Lower lobe of right lung (tissue), 2 donors: Measurements from ENCODE around the gene SRM. TPM values are rescaled to one million over a fixed set of nuclear protein-coding genes. Genes with fewer than 3 reads are reported as not detected.
"Not testable (repeated sequence)": the region's sequence is repeated elsewhere in the genome, so short reads cannot be mapped to it uniquely, and the experiment has no call there.

Experiments
- ATAC-seq, 2 donors: fragments of 200-7000 bp; cut with Tn5 transposase; one replicate each; pipeline ENCODE4 v1.9.1; 2020 to 2022; ENCODE audit warnings: mild to moderate bottlenecking in 2 of 2, moderate library complexity in 2 of 2
- DNase-seq: peaks from one replicate; pipeline ENCODE4 v3.0.0-alpha.2; 2020
- H3K27ac ChIP-seq: fragments of 200-600 bp; one replicate; pipeline ENCODE4 v1.8.0; 2022
- H3K27me3 ChIP-seq: fragments of 200-600 bp; one replicate; pipeline ENCODE4 v1.8.0; 2022; ENCODE audit warnings: low read depth
- H3K36me3 ChIP-seq: fragments of 200-600 bp; one replicate; pipeline ENCODE4 v1.8.0; 2022; ENCODE audit warnings: mild to moderate bottlenecking
- H3K4me1 ChIP-seq: fragments of 200-600 bp; one replicate; pipeline ENCODE4 v1.8.0; 2022
- H3K4me3 ChIP-seq: fragments of 200-600 bp; one replicate; pipeline ENCODE4 v1.8.0; 2022; ENCODE audit warnings: mild to moderate bottlenecking
- H3K9me3 ChIP-seq: fragments of 200-600 bp; one replicate; pipeline ENCODE4 v1.8.0; 2022
- intact Hi-C: fragments of 100-400 bp; cut with DNase I; formaldehyde crosslinking; loops from one replicate; pipeline ENCODE4 v1.11.0; 2022
- total RNA-seq: library from RNA; stranded (reverse); fragmentation: NEBNext Ultra II Directional; extraction: Animal tissue kit (Norgen Biotek cat#: 25700); gene quantifications from one replicate; pipeline ENCODE4 v1.2.1, GENCODE V29; 2021
- TF ChIP-seq, protein P1 (sequence below): fragments of 200-600 bp; IDR thresholded peaks from one replicate; pipeline ENCODE4 v1.8.0; 2022; ENCODE audit warnings: antibody characterized with exemption, mild to moderate bottlenecking
- donor health status: DM: no; HTN: yes; CAD: no; lungs with severe emphysema.

SRM gene
- total RNA-seq, 1 donor from 2014 or later = 38.7 TPM

DNA sequence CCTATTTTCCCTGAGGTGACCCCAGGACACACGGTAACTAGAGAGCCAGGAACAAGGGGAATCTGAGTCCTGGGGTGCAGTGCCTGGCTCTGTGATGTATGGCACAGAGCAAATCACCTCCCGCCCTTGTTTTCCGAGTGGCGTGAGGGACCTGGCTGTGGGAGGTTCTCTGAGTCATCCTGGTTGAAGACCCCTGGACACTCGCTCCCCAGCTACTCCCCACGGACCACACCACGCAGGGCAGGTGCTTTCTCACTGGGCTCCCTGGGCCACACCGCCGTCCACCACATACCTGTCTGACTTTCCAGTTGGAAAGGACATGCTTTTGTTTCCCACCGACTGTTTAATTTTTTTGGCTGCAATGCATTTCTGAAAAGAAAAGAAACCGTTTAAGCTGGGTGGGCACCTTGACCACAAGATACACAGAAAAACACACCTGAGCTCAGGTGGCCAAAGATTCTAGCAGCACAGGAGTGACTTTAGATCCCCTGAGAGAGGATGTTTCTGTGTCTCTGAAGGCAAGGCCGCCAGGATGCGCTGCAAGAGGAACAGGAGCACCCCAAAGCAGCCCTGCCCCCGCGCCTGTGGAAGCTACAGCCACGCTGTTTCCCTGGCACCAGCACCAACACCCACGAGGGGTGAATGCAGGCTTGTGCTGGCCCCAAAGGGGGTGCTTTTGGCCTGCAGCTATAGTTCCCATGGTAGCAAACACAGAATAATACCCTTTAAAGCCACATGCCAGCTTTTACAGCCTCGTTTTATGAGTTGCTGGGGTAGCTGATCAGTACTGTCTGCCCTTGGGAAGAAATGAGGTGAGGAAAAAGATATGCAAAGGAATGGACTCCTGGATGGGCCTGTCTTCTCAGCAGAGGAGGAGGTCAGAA, 8.1 kb upstream of the SRM start:
- intact Hi-C loops = no loop called here
- ATAC-seq (no peak), DNase-seq (peak; percentile 43)
- no peaks in the 10 kb centered on the region for H3K27me3 ChIP-seq
- no peaks in the 10 kb centered on the region for H3K9me3 ChIP-seq
- TF ChIP-seq, protein P1, sequence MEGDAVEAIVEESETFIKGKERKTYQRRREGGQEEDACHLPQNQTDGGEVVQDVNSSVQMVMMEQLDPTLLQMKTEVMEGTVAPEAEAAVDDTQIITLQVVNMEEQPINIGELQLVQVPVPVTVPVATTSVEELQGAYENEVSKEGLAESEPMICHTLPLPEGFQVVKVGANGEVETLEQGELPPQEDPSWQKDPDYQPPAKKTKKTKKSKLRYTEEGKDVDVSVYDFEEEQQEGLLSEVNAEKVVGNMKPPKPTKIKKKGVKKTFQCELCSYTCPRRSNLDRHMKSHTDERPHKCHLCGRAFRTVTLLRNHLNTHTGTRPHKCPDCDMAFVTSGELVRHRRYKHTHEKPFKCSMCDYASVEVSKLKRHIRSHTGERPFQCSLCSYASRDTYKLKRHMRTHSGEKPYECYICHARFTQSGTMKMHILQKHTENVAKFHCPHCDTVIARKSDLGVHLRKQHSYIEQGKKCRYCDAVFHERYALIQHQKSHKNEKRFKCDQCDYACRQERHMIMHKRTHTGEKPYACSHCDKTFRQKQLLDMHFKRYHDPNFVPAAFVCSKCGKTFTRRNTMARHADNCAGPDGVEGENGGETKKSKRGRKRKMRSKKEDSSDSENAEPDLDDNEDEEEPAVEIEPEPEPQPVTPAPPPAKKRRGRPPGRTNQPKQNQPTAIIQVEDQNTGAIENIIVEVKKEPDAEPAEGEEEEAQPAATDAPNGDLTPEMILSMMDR = no peak
- no peaks in the 10 kb centered on the region for H3K4me1 ChIP-seq
- H3K36me3 ChIP-seq = peaks cover 91% of the 10 kb centered on the region
- no peak overlapping the region for H3K27ac ChIP-seq
- H3K4me3 ChIP-seq = no peak overlapping the region

DNA sequence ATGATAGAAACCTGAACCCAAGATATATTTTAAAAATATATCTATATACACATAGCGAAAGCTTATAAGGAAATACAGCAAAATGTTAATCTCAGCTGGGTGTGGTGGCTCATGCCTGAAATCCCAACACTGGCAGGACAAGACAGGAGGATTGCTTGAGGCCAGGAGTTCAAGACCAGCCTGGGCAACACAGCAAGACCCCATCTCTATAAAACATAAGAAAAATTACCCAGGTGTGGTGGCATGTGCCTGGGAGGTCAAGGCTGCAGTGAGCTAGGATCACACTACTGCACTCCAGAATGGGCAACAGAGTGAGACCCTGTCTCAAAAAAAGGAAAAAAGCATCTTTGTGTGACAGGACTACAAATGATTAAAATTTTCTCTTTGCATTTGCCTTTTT, 6.0 kb upstream of the SRM start:
- Histone ChIP-seq H3K4me3 (no peak overlapping the region), H3K36me3 (peaks cover 71% of the 10 kb centered on the region), H3K27ac (no peak overlapping the region), H3K27me3 (no peaks in the 10 kb centered on the region), H3K9me3 (no peaks in the 10 kb centered on the region), H3K4me1 (peaks cover 11% of the 10 kb centered on the region)
- intact Hi-C loops = no loop called here
- ATAC-seq (no peak), DNase-seq (no peak)
- TF ChIP-seq, protein P1 = no peak

DNA sequence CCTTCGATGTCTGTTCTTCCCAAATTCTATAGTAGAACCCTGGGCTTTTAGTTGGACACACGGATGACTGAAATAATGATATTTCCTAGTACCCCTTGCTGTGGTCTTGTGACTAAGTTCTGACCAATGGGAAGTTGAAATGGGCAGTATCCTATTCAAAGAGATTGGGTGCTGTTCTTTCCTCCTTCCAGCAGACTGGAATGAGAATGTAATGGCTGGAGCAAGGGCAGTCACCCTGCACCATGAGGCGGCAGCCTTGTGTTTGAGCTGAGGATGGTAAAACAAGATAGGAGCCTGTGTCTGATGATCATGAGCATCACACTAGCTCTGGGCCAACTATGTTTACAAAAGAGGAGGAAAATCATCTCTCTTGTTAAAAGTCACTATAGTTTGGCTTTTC, 5.1 kb upstream of the SRM start:
- intact Hi-C loops = no loop called here
- ATAC-seq = no peak
- peaks cover 62% of the 10 kb centered on the region for H3K36me3 ChIP-seq
- no peaks in the 10 kb centered on the region for H3K9me3 ChIP-seq
- no peaks in the 10 kb centered on the region for H3K27me3 ChIP-seq
- TF ChIP-seq, protein P1 = no peak
- peaks cover 14% of the 10 kb centered on the region for H3K4me1 ChIP-seq
- H3K27ac ChIP-seq = no peak overlapping the region
- no peak for DNase-seq
- H3K4me3 ChIP-seq = no peak overlapping the region

DNA sequence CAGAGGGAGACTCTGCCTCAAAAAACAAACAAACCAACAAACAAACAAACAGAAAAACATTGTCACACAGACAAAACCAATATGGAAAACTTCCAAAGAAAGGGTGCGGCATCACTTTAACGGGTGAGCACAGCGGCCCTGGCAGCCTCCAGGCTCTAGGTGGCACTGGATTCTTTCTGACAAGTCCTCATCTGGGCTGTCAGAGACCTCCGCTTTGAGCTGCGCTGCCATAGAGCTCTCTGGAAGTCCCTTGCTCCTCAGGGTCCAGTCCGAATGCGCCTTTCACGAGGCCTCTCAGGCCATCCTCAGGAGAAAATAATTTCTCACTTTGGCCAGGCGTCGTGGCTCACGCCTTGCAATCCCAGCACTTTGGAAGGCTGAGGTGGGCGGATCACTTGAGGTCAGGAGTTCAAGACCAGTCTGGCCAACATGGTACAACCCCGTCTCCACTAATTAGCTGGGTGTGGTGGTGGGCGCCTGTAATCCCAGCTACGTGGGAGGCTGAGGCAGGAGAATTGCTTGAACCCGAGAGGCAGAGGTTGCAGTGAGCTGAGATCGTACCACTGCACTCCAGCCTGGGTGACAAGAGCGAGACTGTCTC, 4.2 kb upstream of the SRM start:
- ATAC-seq, intact Hi-C loops, H3K4me3 ChIP-seq, H3K9me3 ChIP-seq, DNase-seq, H3K27ac ChIP-seq, H3K27me3 ChIP-seq: not testable (repeated sequence)
- peaks cover 17% of the 10 kb centered on the region for H3K4me1 ChIP-seq
- H3K36me3 ChIP-seq = peaks cover 53% of the 10 kb centered on the region

DNA sequence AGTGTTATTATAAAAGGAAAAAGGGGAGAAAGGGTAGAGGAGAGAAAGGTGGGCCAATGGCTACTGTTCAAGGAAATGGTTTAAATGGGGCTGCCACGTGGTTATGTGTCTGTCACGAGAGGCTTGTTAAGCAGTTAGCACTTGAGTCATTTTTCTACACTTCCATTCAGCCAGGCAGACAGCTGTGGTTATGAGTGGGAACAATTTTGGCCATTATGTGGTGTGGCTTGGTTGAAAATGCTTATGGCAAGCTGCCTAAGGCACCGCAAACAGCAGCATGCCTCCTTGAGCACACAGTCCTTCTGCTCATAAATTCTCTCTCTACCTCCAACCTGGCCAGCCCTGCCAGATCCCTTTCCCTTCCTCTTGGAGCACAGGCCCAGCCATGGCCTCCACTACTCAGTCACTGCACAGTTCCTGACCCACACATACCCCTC, 3.2 kb upstream of the SRM start:
- DNase-seq = no peak
- H3K27ac ChIP-seq = no peak overlapping the region

More for the DNA sequence above, 3.2 kb upstream of the SRM start:
- Histone ChIP-seq H3K27me3 (no peaks in the 10 kb centered on the region), H3K4me3 (no peak overlapping the region), H3K9me3 (no peaks in the 10 kb centered on the region), H3K36me3 (peaks cover 43% of the 10 kb centered on the region), H3K4me1 (peaks cover 25% of the 10 kb centered on the region)
- TF ChIP-seq, protein P1 = no peak
- ATAC-seq = no peak
- intact Hi-C loops = no loop called here
